ENCODE measurements around the gene CLIP4.

CLIP4 gene

DNA sequence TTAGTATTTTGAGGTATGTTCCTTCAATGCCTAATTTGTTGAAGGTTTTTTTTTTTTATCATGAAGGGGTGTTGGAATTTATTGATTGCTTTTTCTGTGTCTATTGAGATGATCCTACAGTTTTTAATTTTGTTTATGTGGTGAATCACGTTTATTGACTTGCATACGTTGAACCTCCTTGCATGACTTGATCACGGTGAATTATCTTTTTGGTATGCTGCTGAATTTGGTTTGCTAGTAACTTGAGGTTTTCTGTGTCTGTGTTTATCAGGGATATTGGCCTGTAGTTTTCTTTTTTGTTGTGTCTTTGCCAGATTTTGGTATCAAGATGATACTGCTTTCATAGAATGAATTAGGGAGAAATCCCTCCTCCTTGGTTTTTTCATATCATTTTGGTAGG, 23.9 kb downstream of the CLIP4 start:
- TF ChIP-seq, protein P1, sequence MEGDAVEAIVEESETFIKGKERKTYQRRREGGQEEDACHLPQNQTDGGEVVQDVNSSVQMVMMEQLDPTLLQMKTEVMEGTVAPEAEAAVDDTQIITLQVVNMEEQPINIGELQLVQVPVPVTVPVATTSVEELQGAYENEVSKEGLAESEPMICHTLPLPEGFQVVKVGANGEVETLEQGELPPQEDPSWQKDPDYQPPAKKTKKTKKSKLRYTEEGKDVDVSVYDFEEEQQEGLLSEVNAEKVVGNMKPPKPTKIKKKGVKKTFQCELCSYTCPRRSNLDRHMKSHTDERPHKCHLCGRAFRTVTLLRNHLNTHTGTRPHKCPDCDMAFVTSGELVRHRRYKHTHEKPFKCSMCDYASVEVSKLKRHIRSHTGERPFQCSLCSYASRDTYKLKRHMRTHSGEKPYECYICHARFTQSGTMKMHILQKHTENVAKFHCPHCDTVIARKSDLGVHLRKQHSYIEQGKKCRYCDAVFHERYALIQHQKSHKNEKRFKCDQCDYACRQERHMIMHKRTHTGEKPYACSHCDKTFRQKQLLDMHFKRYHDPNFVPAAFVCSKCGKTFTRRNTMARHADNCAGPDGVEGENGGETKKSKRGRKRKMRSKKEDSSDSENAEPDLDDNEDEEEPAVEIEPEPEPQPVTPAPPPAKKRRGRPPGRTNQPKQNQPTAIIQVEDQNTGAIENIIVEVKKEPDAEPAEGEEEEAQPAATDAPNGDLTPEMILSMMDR (IDR thresholded peaks at IDR 0.05; ENCODE audit: extremely low read depth, missing control alignments), result no peak
- DNase-seq (ENCODE audit: low spot score), result no peak

- TF ChIP-seq, protein P1 (IDR thresholded peaks at IDR 0.05; ENCODE audit: extremely low read depth, missing control alignments), result no peak
- no peak for DNase-seq (ENCODE audit: low spot score)
Measured at GRCh38 chr2:29139731-29140130, 24.5 kb downstream of the CLIP4 start.

DNA sequence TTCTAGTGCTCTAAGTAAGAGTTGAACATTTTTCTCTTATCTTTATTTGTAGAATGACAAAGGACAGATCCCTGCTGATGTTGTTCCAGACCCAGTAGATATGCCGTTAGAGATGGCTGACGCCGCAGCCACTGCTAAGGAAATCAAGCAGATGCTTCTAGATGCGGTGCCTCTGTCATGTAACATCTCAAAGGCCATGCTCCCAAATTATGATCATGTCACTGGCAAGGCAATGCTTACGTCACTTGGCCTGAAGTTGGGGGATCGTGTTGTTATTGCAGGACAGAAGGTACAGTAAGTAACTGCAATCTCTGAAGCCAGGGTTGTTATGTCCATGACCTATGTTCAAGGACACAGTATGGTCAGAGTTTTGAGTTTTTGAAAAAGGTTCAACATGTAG, 28.4 kb downstream of the CLIP4 start:
- DNase-seq (ENCODE audit: low spot score), result no peak
- TF ChIP-seq, protein P1 (IDR thresholded peaks at IDR 0.05; ENCODE audit: extremely low read depth, missing control alignments), result no peak

- TF ChIP-seq, protein P1 (IDR thresholded peaks at IDR 0.05; ENCODE audit: extremely low read depth, missing control alignments), result no peak
- DNase-seq (ENCODE audit: low spot score), result no peak
Measured at GRCh38 chr2:29146197-29146596, 31.0 kb downstream of the CLIP4 start.

GRCh38 chr2:29147963-29148362, 32.7 kb downstream of the CLIP4 start:
- DNase-seq (ENCODE audit: low spot score), result no peak
- TF ChIP-seq, protein P1 (IDR thresholded peaks at IDR 0.05; ENCODE audit: extremely low read depth, missing control alignments), result no peak

DNA sequence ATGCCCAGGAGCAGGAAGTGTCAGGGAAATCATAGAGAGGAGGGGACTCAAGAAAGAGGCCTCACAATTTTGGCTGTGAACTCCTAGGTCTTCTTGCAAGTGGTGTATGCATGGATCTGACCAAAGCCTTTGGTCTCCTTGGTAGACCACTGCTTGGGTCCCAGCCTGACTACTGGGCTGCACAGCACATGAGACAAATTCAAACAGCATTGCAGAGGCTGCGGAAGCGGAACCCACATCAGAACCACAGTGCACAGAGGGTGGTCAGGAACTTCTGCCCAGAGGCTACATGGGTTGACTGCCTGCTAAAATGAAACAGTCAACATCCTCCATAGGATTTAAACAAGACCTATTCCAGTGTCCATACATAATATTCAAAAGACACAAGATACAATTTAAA, 39.4 kb downstream of the CLIP4 start:
- no peak for DNase-seq (ENCODE audit: low spot score)
- TF ChIP-seq, protein P1 (IDR thresholded peaks at IDR 0.05; ENCODE audit: extremely low read depth, missing control alignments), result no peak

DNA sequence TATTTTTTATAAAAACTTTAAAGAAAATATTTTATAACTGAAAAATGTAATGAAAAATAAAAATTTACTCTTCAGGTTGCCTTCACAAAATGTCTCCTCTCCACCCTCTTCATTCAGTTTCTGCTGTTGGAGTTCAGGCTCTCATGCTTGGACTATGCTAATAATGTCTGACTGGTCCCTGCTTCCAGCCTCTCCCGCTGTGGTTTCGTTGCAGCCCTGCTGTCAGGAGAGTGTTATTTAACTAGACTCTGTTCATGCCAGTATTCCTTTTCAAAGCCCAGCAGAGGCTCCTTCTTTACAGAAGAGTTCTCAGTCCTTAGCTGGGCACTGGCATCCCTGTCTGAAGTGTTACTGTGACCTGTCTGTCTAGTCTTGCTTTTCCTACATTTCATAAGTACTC, 40.4 kb downstream of the CLIP4 start:
- TF ChIP-seq, protein P1 (IDR thresholded peaks at IDR 0.05; ENCODE audit: extremely low read depth, missing control alignments), result no peak

More for the DNA sequence above, 40.4 kb downstream of the CLIP4 start:
- no peak for DNase-seq (ENCODE audit: low spot score)
